HG02840 (cell line): ENCODE measurements around the gene KCNH8.

Experiments used
- ATAC-seq: cut with Tn5 transposase; IDR thresholded peaks from one replicate; pipeline ENCODE4 v1.9.1; 2021; ENCODE audit warnings: mild to moderate bottlenecking, moderate library complexity, moderate number of reproducible peaks; ENCODE audit not compliant: unreplicated experiment, low FRiP score

The KCNH8 gene

DNA sequence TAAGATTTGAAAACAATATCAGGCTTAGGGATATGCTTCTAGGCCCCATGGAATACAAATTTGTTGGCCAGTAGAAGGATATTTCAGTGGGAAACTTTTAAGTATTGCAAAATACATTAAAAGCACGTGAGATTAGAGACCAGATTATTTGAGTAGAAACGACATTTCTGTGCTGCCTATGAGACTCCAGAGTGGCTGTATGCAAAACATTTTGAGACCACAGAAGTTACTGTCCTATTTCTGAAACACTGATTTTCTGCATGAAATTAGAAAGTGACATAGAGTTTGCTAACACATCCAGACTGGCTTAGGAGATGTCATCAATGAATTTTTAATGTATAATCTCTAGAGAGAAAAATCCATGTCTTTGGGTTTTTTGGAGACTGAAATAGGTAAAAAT is 99.8 kb downstream of the KCNH8 start:
- no peak for ATAC-seq

DNA sequence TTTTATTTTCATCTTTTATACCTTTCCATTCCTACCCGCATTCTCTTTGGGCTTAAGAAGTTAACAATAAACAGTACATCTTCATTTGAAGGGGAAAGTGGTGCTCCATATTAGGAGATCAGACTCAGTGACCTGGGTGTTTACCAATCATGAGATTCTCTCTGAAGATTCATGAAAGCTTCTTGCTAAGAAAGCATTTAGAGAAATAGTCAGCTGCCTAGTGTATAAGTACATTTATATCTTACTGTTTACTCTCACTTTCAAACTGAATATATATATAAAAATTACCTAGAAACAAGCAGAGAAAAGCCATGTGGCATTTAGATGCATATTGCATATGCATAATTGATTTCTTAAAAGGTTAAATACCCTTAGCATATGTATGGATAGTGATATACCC is 100.5 kb downstream of the KCNH8 start:
- no peak for ATAC-seq

DNA sequence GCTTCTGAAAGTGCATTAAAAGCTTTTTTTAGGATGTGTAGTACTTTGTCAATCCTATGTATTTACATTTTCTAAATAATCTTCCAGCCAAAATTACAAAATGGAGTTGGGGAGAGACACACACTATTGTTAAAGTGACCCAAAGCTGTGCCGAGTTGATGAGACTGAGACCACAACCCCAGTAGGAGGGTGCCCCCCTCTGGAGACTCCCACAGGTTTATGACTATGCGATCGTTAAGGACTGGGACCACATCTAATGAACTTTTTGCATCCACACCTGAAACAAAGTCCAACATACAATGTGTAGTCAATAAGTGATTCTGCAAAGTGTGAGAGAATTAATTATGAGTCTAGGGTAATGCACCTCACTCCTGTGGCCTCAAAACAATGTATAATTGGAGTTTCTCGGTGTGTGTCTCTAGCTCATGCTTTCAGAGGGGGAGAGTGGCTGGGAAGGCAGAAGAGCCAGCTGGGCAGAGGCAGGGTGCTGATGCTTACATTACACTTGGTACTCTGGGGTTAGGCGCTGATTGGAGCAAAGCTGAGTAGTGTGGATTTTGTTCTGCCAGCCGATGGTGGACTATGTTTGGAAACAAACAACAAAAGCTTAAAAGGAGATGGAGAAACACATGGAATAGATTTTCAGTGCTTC is 102.8 kb downstream of the KCNH8 start:
- ATAC-seq, result no peak

DNA sequence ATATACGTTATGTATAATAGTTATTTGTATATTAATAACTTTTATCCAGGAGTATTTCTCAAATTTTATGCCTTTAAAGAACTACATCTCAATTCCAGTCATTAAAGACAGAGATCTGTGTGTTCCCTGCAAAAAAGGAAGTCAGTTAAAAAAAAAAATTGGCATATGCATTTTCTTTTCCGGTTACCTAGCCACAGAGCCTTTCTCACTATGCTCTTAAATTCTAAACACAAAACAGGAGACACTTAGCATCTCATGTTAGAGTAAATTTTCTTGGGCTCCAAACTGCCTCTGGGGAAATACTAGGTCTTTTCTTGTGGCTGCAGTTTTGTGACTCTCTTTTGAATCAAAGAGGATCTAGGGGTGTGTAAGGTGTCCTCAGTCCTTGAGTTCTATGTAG is 105.9 kb downstream of the KCNH8 start:
- ATAC-seq, result no peak

DNA sequence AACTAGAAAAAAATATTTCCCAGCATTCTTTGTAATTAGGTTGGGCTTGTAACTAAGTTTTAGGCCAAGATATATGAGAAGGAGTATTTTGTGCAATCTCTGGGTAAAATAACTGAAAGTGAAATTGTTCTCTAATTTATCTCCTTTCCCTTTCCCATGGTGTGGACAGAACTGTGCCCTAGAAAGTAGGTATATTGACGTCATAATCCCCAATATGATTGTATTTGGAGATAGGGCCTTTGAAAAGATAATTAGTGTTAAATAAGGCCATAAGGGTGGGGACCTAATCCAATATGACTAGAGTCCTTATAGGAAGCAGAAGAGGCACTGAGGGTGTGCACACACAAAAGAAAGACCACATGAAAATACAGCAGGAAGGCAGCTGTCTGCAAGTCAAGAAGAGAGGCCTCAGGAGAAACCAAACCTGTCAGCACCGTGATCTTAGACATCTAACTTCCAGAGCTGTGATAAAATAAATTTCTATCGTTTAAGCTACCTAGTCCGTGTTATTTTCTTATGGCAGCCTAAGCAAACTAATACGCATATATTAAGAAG is 106.6 kb downstream of the KCNH8 start:
- ATAC-seq, result no peak

DNA sequence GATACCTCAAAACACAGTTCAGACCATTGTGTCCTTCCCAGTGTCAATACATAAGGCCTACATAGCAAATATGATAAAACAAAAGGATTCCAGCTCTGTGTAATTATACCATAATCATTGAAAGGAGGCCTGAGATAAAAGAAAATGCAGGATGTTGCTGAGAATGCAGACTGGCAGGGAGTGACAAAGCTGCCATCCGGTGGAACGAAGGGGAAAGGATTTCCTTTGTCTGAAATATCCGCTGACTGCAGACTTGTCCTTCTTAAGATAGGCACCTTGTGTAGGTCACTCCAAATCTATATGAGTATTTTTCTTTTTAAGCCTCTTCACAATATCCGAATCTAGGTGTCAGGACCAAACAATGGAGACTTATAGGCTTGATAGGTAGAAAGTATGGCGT is 108.0 kb downstream of the KCNH8 start:
- no peak for ATAC-seq

DNA sequence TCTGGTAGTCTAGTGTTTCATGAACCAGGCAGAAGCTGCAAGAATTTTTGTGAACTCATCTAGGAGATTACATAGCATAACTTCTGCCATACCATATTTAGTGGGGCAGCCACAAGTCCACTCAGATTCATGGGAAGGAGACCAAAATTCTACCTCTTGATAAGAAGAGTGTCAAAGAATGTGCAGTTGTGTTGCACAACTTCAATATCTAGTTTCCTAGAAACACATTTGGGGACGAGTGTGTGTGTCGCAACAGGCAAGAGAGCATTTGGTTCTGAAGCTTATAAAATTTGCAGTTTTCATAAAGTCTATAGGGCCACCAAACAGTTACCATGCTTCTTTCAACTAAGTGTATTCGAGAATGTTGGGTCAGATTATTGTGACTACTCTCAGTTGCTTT is 115.3 kb downstream of the KCNH8 start:
- ATAC-seq, result no peak

DNA sequence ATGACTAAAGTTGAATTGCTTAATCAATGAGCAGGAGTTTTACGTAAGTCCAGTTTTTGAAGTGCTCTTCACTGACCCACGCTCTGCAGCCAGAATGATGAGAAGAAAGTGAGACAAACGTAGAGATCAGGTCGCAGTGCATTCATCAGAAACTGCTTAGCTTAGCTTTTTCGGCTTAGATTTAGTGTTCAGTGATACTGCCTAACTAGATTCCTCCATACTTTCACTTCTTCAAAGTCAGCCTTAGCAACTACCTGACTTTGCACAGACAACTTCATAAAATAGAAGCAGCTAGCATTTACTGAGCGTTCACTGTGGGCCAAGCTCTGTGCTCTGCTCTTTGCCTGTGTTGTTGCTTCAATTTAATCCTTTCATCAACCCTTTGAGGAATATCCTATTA is 116.1 kb downstream of the KCNH8 start:
- no peak for ATAC-seq

DNA sequence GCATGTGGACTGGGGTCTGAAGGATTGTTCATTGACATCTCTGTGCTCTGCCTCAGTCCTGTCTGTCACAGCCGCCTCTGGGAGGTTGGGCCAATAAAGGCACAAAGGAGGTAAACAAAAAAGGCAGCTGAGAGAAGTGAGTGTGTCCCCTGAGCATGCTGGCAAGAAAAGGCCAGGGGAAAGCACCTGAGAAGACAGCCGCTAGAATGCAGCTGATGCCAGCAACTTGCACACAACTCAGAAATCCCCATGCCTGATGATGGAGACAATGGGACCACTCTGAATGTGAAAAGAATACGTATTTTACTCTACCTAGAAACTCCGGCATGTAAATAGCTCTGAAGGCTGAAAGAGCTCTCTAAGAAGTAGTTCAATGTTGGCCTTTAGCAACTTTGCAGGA is 118.7 kb downstream of the KCNH8 start:
- no peak for ATAC-seq

DNA sequence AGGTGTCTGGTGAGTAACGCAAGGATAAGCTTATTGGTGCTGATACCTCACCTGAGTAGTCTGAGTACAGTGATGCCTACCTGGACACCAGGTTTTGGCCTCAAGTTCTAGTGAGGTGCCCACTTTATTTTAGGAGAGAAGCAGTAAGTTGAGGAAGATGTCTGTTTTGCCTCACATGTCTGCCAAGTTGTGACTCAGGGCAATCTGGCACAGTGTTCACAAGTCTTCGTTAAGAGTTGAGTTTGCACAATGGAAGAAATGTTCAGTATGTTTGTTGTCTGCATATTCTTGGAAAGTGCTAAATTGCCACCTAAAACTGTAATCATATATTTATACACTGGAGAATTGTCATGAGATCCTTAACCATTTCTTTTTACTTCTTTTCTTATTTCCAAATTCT is 122.2 kb downstream of the KCNH8 start:
- ATAC-seq, result no peak

DNA sequence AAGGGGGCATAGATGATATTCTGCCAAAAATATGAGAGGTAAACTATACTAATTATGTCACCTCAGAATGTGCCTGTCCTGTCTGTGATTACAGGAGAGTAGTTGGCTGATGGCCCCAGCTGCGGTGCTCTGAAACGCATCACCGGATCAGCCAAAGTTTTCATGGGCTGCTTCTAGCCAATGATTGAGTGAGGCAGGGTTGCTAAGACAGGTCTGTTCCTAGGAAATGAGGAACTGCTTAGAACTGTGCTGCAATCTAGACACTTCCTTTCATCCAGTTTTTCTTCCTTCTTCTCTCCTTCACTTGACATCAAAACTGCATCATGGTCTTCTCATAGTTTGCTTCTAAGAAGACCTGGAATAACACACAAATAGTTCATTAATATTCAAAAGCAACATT is 124.0 kb downstream of the KCNH8 start:
- ATAC-seq, result no peak

DNA sequence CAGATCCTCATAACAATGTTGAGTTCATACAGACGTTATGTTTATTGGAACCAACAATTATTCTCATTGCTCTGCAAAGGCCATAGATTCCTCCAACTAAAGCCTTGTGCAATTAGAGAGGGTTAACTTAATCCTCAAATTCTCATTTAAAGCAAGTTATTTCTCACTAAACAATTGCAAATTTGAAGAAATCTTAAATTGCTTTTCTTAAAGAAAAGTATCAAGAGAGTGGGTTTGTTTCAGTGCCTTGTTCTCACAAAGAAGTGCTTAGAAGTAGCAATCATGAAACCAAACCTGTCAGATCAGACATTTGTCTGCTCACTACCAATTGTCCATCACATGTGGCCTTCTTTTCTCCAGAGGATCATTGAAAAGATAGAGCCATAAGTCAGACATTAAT is 124.8 kb downstream of the KCNH8 start:
- no peak for ATAC-seq

DNA sequence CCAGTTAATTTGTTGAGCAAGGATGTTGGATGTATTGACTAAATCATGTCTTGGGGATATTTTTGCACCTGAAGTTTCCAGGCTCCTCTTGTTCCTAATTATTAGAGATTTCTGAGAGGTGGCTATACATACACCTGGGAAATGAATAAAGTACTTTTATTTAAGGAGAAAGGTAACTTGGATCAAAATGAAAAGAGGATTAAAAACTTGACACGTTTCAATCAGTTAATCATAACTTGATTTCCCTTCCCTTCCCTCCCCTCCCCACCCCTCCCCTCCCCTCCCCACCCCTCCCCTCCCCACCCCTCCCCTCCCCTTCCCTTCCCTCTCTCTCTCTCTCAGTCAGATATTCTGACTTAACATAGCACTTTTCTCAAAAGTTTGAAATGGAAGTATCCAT is 126.3 kb downstream of the KCNH8 start:
- ATAC-seq, result no peak

DNA sequence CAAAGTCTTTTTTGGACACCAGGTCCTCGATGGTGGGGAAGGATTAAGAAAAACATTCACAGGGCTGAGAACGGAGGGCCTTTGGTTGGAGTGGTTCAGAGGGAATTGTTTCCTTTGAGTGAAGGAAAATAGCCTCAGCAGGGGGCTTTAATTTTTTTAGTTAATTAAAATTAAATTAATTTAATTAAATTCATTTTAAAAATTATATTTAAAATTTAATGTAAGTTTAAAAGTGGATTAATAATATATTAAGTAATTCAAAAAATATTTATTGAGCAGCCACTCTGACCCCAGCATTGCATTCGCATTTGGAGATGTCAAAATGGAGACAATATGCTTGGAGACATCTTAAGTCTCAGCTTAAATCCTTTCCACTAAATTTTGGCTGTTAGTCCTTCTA is 136.7 kb downstream of the KCNH8 start:
- no peak for ATAC-seq

DNA sequence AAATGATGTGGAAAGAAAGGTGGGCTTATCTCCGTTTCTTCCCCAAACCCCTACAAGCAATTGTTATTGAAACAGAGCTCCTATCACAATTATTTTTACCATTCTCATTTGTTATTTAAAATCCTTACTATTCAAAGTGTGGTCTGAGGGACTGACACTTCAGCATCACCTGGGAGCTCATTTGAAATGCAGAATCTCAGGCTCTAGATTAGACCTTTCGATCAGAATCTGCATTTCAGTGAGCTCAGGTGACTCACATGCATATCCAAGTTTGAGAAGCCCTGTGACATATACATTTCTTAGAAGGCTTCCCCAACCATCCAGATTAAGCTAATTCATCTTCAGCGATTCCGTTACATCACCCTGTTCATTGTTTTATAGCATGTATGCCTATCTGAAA is 145.0 kb downstream of the KCNH8 start:
- no peak for ATAC-seq

DNA sequence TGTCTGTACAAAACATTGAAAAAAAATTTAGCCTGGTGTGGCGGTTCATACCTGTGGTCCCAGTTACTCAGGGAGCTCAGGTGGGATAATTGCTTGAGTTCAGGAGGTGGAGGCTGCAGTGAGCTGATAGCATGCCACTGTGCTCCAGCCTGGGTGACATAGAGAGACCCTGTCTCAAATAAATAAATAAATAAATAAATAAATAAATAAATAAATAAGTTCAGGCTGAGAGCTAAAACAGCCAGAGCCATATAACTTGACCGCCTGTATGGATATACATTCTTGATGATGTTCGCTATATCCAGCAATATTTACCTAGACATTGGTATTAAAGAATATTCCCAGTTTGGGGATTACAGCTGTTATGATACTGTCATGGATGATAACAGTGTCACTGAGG is 146.9 kb downstream of the KCNH8 start:
- ATAC-seq, result no peak

DNA sequence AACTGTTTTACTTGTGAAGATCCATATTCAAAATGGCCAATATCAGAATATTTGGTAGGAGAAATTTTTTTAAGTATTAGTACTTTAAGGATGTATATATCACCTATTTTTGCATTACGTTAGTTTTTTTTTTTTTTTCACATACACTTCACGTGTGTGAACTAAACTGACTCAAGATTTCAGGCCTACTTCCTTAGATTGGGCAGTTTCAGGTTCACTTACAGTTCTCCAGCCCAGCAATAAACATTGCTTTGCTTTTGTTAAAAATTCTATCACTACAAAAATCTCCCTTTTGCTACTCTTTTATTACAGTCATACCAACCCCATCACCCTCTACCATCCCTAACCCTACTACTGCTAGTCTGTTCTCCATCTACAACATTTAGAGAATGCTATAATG is 183.6 kb downstream of the KCNH8 start:
- ATAC-seq, result no peak

DNA sequence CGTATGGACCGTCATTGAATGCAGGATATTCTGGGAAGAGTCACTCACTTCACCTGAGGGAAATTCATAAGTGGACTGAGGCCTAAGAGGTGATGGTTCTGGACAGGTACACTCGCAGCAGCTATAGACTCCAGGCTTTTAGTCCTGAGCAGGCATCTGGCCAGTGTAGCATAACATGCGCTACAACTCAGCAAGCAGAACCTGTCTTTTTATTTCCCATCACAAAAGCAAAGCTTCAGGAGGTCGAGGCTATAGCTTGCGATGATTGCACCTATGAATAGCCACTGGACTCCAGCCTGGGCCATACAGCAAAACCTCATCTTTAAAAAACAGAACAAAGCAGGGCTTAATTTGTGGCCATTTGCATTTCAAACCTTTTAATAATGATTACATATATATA is 185.8 kb downstream of the KCNH8 start:
- no peak for ATAC-seq

DNA sequence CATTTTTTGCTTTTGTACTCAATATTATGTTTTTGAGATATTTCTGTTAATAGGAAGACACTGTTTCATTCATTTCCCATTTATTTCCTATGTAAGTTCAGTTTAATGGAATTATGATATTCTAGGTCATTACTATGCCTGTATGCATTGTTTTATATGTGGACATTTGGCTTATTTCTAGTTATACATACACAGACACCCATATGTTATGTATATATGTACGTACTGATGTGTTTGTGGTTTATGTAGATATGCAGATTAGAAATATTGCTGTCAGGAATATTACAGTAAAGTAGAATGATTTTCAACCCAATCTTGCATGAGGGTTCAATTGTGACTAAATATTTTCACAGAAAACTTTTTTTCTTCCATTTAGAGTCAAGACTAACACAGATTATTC is 190.5 kb downstream of the KCNH8 start:
- no peak for ATAC-seq

DNA sequence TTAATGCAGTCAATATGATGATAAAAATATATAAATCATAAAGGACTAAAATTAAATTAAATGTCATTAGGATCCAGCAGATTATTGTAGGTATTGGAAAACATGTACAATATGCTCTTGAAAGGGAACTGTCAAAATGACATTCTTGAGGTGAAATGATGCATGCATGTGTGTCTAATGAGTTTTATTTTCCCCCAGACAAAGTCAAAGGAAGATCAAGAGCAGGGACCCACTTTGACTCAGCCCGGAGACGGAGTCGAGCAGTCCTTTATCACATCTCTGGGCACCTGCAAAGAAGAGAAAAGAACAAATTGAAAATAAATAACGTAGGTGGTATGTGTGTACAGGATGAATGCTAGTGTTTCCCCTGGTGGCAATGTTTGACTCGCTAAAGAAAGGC is 194.1 kb downstream of the KCNH8 start:
- ATAC-seq, result no peak

DNA sequence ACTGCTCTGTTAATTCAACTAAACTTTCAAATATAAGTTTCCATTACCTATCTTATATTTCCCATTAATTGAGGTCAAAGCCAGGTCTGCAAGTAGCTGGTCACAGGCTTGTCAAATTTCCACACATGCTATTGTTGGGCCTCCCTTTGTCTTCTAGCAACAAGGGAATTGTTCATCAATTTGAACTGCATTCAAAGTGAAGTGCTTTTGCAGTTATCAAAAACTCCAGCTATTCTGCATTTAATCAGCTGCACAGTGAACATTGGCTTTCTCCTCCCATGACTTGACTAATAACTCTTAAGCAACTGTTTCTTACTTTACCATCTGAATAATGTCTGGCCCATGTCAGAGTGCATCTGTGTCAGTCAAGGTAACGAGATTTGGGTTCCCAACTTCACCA is 198.4 kb downstream of the KCNH8 start:
- no peak for ATAC-seq

DNA sequence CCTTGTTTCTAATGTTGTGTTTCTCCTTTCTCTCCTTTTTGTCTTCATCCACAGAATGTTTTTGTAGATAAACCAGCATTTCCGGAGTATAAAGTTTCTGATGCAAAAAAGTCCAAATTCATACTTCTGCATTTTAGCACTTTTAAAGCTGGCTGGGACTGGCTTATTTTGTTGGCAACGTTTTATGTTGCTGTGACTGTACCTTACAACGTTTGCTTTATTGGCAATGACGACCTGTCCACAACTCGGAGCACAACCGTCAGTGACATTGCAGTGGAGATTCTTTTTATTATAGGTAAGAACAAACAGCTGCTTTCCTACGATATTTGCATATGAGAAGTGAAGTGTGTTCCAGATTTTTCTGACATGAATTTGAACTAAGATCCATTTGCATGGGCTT is 199.4 kb downstream of the KCNH8 start:
- no peak for ATAC-seq

DNA sequence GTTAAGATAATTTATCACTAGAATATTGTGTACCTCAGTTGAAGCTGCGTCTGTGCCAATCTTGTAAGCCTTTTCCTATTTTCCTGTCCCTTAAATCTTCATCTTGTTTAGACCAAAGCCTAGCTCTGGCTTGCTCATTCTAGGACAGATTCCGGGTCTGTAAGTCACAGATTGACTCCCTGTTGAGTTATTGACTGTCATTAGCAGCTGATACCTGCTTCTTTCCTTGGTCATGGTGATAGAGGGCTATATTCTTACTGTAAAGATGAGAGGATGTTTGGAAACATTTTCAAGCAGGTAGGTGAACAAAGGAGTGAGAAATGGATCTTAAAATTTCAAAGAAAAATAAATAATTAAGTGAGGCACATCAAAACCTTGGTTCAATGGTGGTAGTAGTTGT is 200.2 kb downstream of the KCNH8 start:
- no peak for ATAC-seq
